ENCODE data around the gene MARS1.

Gene MARS1

GRCh38 chr12:57458665-57459054 lies 29.2 kb upstream of the MARS1 start:
- DNase-seq, result no peak

- DNase-seq, result peak; percentile 95 to 97 (median 96)
Observed at GRCh38 chr12:57459055-57459749, 28.7 kb upstream of the MARS1 start.

GRCh38 chr12:57459750-57460467 lies 28.0 kb upstream of the MARS1 start, which contains the start of gene GLI1:
Gene GLI1, plus strand, starts transcription at chr12:57459785. Its CDS starts 3,907 bp downstream, at chr12:57463692.
- DNase-seq, result no peak

- no peak for DNase-seq
Observed at GRCh38 chr12:57460468-57460784, 27.4 kb upstream of the MARS1 start.

- DNase-seq, result peak in 1 of 4 experiments; percentile 14
Observed at GRCh38 chr12:57460841-57461275, 27.0 kb upstream of the MARS1 start.

- peak in 2 of 4 experiments; percentile 34 to 40 for DNase-seq
Observed at GRCh38 chr12:57461276-57461916, 26.5 kb upstream of the MARS1 start.

GRCh38 chr12:57461917-57462250 lies 26.0 kb upstream of the MARS1 start:
- no peak for DNase-seq

- peak; percentile 83 to 90 (median 86) for DNase-seq
Observed at GRCh38 chr12:57462251-57462911, 25.5 kb upstream of the MARS1 start.

GRCh38 chr12:57462912-57463253 lies 25.0 kb upstream of the MARS1 start:
- no peak for DNase-seq

GRCh38 chr12:57464569-57464968 lies 23.3 kb upstream of the MARS1 start:
- DNase-seq, result no peak

GRCh38 chr12:57465030-57465746 lies 22.7 kb upstream of the MARS1 start:
- DNase-seq, result no peak

- no peak for DNase-seq
Observed at GRCh38 chr12:57465747-57466505, 21.9 kb upstream of the MARS1 start.

- no peak for DNase-seq
Observed at GRCh38 chr12:57467212-57467874, 20.5 kb upstream of the MARS1 start.

- DNase-seq, result no peak
Observed at GRCh38 chr12:57467915-57468314, 20.0 kb upstream of the MARS1 start.

GRCh38 chr12:57469296-57470164 lies 18.3 kb upstream of the MARS1 start:
- no peak for DNase-seq

GRCh38 chr12:57470286-57470969 lies 17.4 kb upstream of the MARS1 start:
- no peak for DNase-seq

GRCh38 chr12:57470970-57471656 lies 16.8 kb upstream of the MARS1 start:
- DNase-seq, result no peak

- DNase-seq, result no peak
Observed at GRCh38 chr12:57471661-57472060, 16.2 kb upstream of the MARS1 start.

- DNase-seq, result no peak
Observed at GRCh38 chr12:57472391-57472790, 15.5 kb upstream of the MARS1 start.

Measured in suppressor macrophage (primary cell).